Measurements from ENCODE around the gene CLIC6.

- TF ChIP-seq ZNF8 (CRISPR knock-in tag; IDR thresholded peaks at IDR 0.05) (no peak), PPARA (CRISPR knock-in tag; IDR thresholded peaks at IDR 0.05; ENCODE audit: borderline replicate concordance) (no peak), ARNTL (CRISPR knock-in tag; IDR thresholded peaks at IDR 0.05; ENCODE audit: borderline replicate concordance, low read depth) (no peak), SNAI2 (CRISPR knock-in tag; IDR thresholded peaks at IDR 0.05) (no peak)
Measured at GRCh38 chr21:34673006-34673405, 4.2 kb downstream of the CLIC6 start.
